HT-29 (cell line): ENCODE measurements around the gene JAZF1. TPM values are rescaled to one million over a fixed set of nuclear protein-coding genes. Genes with fewer than 3 reads are reported as not detected.

ENCODE experiments used
- DNase-seq: peaks from one replicate; pipeline ENCODE4 v3.0.0-alpha.2; 2015; ENCODE audit warnings: low spot score
- total RNA-seq: library from RNA; depleted of rRNA; stranded (reverse); fragments of >200 nt; shearing (Covaris generic); gene quantifications from 2 replicates; pipeline ENCODE4 v1.2.3, GENCODE V29; 2014; rRNA removed

Gene JAZF1
- not detected in 2 replicates for total RNA-seq

DNA sequence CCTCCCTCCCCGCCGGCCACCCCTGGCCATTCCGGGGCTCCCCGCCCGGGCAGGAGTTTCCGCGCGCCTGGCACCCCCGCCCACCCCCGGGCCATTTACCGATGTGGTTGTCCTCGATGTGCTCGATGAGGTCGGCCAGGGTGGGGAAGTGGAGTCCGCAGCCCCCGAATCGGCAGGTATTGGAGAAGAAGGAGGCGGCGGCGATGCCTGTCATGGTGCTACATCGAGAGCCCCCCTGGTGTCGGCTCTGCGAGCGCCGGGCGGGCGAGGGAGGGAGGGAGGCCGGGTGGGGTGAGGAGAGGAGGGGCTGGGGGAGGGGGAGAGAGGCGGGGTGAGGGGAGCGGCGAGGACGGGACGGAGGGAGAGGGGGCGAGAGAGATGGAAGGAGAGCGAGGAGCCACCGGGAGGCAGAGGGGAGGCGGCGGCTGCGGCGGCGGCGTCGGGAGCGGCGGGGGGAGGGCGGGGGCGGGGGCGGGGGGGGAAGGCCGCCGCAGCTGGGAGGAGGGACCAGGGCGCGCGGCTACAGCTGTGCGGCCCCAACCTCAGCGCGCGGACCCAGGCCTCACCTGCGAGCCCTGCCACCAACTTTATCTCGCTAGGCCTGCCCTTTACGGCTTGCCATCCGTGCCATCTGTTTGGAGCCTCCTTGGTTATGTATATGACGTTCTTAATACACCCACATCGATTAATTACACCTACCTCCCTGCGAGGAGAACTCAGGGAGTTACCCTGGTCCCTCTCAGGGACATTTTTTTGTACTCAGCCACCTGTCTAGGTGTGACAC is at the start of gene JAZF1:
TSS of gene JAZF1 (minus strand) at position 432 of the 784 bp plus-strand sequence.
- DNase-seq: peak; percentile 7

DNA sequence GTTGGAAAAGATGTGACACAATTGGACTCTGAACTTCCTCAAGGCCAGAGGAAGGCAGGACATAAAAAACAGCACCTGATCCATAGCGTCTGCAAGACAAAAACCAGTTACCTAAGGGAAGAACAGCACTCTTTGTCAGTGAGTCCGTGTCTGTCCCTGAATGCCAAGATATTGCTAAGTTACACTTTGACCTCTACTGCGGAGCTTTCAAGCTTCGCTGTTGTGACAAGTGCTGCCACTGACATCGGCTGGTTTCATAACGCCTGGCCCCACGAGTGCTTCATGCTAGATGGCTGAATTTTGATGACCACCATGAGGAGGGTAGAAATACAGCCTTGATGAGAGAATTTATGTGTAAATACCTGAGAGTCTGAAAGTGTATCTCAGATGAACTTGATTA is 49.7 kb upstream of the JAZF1 start:
- no peak for DNase-seq

DNA sequence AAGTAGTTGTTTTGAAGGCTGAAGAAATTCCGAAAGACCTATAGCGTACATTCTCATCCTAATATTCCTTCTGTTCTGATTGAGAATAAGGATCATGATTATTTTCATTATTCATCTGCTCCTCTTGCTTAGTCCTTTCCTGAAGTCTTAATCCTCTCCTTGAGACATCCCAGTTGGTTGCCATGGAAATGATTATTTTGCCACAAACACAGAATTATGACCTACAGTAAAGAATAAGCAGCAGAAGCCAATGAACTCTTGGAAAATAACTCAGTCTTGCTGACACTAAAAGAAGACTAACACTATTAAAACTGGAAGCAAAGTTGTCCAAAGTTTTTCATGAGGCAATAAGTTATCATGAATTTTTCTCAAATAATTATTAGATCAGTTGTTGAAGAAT is 47.8 kb upstream of the JAZF1 start:
- no peak for DNase-seq

DNA sequence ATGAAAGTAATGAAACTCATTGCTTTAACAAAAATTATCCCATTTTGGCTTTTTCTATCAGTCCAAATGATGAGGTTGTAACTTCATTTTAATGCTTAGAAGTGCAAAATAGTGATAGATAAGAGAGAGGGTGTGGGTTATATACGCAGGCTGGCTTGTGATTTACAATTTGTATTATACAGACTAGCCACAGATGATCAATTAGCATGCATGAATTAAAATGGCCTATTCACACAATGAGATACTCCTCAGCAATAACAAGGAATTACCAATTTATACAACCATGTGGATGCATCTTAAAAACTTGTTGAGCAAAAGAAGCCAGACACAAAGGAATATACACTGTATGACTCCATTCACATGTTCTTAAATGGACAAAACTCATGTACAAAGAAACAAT is 45.4 kb upstream of the JAZF1 start:
- DNase-seq: no peak

DNA sequence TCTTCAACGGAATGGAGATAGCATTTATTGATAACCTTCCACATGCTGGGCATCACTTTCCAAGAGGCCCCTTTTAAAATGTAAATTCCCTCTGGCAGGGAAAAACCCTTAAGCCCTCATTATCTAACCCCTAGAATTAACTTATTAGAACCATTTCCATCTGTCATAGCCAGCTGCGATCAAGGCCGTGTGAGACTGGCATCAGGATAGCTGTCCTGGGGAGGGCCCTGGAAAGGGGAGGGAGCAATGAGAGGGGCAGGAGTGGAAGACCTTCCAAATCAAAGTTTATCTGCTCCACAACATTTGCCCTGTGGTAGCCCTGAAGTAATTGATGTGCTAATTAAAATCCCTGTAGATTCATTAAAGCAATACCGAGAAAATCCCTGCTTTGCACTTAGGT is 45.0 kb upstream of the JAZF1 start:
- no peak for DNase-seq

DNA sequence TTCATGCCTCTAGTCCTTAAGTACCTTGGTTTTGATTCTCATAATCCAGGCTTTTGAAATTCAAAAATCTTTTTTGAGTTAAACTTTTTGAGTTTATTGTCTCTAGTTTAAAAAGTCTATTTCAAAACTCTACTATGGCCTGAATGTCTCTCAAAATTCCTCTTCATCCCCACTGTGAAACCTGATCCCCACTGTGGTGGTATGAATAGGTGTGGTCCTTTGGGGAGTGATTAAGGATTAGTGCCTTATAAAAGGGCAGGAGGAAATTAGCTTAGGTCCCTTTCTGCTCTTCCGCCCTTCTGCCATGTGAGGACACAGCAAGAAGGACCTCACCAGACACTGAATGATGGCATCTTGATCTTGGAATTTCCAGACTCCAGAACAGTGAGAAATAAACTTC is 44.1 kb upstream of the JAZF1 start:
- DNase-seq: no peak

DNA sequence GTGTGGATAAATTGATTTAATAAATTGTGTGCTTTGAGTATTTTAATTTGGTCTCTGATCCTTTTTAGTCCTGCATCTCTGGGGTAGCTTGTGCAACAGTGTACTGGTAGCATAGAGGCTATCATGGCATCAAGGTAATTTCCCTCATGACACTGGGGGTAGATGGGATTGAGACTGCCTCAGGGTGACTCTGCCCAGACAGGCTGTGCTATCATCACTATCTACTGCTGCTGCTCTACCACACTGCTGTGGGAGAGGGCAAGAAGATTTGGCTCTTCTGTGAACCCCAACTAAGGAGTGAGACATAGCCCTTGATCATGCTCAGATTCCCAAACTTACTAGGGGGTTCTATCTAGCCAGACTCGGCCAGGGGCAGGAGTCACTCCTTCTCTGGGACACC is 43.6 kb upstream of the JAZF1 start:
- no peak for DNase-seq

DNA sequence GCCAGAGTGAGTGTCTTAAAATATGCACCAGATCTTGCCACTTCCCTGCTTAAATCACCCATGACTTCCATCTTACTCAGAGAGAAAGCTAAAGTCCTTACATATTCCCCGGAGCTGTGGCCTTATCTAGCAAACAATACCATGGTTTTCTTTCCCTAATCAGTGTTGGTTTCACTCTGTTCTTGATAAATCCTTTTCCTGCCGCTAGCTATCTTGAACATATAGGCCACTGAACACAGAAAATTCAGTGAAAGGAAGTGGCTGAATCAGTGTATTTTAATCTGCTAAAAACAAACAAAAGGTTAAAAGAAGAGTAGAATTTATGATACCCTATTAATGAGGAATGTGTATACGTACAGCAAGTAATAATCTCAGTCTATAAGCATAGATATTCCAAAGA is 42.0 kb upstream of the JAZF1 start:
- DNase-seq: no peak

DNA sequence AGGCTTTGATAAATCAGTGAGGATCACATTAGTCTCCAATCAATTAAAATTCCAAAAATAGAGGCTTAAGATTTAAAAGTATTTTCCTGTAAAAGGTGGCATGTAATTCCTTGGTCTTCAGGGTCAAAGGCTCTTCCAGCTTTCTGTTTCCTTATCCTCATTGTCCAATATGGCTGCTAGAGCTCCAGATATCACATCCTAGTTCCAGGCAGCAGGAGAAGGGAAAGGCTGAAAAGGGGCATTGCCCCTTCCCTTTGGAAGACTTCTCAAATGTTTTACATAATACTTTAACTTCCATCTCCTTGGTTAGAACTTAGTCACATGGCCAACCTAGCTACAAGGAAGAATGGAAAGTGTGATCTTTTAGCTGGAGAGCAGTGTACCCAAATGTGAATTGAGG is 39.2 kb upstream of the JAZF1 start:
- no peak for DNase-seq

DNA sequence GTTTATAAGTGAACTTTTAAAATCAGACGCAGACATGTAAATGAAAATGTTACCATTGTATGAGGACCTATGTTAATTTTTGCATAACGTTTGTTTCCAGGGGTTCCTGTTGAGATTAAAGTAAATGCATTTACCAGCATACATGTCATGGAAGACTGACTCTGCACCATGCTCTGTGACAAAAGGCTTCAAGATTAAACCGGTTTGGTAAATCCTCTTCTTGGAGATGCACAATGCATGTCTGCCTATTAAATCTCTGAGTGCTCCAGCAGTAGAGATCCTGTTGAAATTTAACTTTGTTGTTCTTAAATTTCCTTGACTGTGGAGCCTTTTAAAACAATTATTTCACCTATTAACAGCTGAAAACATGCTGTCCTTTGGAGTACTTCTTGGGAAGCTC is 36.5 kb upstream of the JAZF1 start:
- DNase-seq: no peak

DNA sequence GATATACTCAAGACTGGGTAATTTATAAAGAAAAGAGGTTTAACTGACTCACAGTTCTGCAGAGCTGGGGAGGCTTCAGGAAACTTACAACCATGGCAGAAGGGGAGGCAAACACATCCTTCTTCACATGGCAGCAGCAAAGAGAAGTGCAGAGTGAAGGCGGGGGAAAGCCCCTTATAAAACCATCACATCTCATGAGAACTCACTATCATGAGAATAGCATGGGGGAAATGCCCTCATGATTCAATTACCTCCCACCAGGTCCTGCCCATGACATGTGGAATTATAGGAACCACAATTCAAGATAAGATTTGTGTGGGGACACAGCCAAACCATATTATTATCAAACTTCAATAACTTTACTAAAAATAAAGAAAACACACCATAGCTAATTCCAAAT is 30.4 kb upstream of the JAZF1 start:
- no peak for DNase-seq

DNA sequence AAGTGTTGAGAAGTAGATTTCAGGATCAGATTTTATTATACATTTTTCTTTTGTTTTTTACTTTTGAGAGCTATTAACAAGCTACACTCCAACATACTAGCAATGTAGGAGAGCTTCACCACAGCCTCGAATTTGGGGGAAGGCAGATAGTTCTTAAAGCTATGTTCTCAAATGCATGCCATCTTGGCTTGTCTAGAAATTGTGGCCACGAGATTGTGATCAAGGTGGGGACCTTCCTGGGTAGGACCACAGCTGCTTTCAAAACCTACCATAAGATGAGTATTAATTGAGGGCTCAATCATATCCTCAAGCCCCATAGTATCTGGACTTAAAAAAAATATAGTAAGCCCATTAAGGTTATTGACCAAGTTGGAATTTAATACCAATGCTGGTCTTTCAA is 27.9 kb upstream of the JAZF1 start:
- no peak for DNase-seq

DNA sequence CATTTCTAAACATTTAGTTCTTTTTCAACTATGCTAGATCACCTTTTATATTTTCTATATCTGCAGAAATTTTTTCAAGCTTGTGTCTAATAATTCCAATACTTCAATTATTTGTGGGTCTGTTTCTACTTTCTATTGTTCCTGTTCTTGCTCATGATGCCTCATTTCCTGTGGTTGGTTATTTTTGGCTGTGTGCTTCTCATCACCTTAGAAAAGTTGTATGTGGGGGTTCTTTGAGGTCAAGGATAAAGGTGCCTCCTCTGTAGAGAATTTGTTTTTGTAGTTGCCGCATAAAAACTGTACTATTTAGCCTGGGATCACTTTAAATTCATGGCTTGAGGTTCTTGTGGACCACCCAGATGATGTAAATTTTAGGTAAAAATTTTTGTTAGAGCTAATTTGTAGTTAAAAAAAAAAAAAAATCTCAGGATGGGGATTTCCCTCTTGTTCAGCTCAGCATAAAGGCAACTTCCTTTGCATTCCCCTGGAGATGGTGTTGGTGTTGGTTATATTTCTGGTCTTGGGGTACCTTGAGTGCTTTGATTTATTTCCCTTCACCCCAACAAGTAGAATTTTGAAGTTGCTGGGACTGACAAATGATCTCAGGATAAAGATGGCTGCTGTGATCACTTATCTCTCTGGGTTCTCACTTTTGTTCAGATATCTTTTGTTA is 27.0 kb upstream of the JAZF1 start:
- DNase-seq: no peak

DNA sequence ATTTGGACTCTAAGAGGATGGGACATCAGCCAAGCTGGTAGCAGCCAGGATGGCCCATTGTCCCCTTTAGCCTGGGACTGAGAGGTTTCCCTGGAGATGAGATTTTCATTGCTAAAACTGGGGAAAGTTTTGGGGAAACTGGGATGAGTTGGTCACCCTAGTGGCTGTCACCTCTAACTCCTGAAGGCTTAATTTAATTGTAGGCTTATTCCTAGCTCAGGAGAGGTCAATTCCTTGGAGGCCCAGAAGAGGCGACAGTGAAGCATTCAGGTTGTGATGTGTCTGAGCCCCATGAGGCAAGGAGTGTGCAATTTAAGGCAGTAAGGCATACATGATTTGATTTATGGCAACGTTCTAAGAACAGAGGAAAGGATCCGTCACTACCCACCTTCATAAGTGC is 24.9 kb upstream of the JAZF1 start:
- DNase-seq: no peak

DNA sequence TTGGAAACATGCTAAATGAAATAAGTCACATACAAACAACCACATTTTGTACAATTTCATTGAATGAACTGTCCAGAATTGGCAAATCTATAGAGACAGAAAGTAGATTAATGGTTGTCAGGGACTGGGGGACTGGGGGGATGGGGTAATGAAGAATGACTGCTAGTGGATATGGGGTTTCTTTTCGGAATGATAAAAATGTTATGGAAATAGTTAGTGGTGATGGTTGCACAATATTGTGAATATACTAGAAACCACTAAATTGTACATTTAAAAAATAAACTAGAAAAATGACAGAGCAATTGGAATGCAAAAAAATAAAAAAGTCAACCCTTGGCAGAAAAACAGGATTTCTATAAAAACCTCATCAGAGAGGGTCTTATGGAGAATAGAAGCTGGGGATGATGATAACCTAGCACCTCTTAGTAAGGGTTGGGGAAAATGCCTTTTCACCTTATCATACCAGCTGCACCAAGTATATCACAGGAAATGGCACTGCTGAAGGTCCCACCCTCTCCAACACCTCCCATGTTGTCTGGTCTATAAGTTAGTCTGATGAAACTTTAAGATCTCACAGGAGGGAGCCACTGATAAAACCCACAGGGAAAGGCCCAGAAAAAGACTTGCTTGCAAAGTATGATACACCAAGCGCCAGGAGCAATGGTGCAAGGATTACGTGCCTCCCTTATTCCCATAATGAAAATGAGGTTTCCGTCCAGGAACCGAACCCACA is 23.1 kb upstream of the JAZF1 start:
- no peak for DNase-seq

DNA sequence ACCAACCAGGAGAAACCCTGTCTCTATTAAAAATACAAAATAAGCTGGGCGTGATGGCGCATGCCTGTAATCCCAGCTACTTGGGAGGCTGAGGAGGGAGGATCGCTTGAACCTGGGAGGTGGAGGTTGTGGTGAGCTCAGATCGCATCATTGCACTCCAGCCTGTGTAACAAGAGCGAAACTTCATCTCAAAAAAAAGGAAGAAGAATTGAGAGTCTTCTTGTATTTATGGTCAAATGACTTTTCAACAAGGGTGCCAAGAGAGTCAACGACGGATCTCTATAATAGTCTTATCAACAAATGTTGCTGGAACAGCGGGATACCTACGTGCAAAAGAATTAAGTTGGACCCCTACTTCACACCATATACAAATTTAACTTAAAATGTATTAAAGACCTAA is 21.6 kb upstream of the JAZF1 start:
- DNase-seq: no peak

DNA sequence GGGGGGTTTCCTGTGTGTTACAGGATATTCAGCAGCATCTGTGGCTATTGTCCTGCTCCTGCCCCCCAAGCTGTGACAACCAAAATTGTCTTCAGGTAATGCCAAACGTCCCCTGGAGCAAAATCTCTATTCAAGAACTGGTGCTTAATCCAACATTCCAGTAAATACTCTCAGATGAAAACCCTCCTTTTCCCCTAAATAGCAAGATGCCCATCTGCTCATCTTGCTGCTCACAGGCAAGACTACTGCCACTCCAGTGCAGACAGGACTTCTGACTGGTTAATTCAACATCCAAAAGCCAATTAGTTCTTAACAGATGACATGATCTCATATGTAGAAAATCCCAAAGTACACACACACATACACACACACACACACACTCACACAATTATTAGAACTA is 20.5 kb upstream of the JAZF1 start:
- no peak for DNase-seq

DNA sequence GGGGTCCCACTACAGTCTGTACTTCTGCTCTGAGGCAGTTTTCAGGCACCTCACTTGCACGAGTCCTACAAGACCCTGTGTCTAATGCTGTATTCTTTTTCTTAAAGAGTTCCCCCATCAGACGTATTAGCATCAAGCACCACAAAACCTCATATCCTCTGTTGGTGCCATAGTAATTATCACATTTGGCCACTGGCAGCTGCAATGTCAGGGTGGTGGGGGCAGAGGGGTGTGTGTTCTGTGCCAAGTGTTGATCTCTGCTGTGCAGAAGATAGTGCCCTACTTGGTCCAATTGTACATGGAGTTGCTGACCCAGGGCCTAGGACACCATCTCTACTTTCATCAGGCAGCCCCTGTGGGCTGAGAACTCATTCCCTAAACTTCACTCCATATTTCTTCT is 20.0 kb upstream of the JAZF1 start:
- no peak for DNase-seq

DNA sequence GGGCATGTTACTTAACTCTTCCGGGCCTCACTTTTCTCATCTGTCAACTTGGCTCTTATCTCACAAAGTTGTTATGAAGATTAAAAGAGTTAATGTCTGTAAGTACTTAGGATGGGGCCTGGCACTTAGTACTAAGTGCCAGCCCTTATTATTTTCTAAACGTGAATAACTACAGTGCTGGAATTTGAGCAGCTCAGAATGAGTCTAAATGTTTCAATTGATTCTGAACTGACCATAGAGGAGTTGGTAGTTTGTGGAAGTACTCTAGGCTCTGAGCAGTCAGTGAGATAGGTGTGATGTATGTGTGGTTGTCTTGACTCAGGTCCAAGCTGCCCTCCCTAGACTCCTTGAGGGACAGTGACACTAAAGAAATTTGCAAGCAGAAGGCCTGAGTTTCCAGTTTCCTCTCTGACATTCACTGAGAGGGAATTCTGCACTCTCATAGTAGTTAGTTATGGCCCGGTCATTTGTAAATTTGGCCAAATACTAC is 18.5 kb upstream of the JAZF1 start:
- DNase-seq: no peak

DNA sequence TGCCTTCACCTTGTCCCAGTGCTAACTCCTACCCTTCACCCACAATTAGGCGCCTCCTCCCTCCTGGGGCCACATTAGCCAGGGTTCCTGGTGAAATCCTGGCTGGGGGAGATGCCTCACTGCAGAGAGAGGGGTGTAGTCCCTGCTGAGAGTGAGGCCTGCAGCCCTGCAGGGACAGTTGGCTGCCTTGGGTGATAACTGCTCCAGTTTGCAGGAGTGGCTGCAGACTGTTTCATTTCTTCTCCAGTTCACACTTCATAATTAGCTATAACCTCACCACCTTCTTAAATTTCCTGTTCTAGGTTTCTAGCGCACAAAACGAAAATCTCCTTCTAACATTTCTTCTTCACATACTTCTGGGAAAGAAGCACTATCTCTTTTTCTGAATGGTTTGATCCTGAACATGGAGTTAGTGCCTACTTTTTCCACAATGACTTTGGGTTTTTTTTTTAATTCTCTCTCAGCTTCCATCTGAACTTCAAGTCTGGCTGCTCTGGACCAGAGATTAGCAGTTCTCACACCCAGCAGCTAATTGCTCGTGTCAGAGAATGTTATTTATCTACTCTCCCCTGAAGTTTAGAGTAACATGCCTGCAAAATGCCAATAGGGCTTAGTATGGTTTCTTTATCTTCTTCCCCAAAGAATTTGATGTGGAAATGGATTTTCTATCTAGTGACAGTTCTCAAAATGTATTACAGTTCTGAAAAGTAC is 15.5 kb upstream of the JAZF1 start:
- DNase-seq: no peak

DNA sequence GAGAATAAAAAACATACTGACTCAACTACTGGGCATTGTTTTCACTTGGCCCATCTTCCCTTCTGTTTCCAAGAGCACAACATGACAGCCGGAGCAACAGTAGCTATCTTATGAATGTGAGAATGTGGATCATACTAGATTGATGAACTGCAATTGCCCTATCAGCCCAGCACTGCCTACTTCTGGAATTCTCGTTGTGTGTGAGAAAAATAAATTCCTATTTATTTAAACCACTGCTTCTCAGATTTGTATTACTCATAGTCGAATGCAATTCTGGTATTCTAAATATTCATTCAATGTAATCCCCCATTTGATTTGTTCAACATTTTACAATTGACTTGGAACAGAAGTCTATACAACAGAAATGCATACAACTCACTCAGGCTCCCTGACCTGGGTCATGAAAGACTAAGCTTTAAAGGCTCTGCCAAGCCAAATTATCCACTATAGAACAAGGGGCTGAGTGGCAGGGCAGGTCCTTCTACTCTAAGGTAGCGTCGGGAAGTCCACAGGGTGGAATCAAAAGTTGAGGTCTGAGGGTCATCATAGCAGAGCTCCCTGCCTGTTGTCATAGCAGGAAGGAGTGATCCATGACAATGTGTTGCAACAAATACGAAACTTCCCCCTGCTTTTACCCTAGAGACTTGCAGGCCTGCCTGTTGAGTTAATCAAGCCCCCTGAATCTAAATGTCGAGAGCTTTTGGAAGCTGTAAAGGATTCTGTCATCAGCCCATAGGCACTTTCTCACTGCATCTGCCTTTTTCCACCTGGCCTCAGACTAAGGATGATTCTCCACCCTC is 12.4 kb upstream of the JAZF1 start:
- DNase-seq: no peak
